GM18526 (cell line): ENCODE measurements around the gene ATP9A.

Experiments used
- POLR2A ChIP-seq: IDR thresholded peaks from 3 replicates; pipeline ENCODE4 v1.6.1; 2011; ENCODE audit not compliant: insufficient read length; ENCODE audit errors: extremely low read depth

ATP9A gene

DNA sequence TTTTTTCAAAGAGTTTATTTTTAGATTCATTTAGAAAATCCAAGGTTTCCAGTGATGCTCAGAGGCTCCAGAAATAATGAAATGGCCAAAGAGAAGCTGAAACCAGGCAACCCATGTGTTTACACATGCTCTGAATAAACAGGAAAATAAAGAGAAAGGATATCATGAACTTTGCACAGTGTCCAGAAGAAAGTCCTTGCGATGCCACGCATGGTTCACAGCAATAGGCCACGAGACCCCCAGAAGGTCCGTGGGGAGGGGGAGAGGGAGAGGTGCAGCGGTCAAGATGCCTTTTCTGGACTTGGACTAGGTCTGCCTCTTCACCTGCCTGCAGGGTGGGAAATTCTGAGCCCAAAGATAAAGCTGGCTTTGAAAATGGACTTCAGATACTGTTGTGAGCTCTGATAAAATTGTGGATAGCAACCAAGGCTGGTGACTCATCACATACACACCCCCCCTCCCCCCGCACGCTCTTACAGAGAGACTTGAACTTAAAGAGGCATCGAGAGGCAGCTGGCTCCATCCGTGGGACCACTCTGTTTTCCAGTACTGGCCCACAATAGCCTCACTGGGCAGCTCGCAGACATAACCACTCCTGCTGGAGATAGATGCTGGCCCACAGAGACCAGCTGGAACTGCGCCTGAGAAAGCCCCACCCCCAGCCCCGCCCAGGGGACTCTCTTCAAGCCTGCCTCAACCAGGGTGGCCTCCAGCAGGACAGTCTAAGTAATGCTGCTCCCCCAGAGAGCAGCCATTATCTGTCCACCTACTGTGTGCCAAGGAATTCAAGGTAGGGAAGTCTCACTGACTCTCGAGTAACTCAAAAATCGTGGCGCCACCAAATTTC is 204.5 kb downstream of the ATP9A start:
- no peak for TF ChIP-seq POLR2A

DNA sequence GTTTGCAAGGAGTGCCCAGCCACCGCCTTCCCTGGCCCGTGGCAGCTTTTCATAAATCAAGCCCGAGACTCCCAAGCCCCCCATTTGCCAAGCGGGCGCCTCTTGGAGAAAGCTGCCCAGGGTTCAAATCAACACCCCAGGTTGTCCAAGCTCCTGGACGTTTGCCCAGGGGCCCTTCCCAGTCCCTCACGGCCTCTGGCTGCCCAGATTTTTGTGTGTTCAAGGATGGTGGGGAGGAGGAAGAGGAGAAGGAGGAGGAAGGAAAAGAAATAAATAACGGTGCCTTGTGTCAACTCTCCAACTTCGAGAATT is 205.1 kb downstream of the ATP9A start:
- no peak for TF ChIP-seq POLR2A

DNA sequence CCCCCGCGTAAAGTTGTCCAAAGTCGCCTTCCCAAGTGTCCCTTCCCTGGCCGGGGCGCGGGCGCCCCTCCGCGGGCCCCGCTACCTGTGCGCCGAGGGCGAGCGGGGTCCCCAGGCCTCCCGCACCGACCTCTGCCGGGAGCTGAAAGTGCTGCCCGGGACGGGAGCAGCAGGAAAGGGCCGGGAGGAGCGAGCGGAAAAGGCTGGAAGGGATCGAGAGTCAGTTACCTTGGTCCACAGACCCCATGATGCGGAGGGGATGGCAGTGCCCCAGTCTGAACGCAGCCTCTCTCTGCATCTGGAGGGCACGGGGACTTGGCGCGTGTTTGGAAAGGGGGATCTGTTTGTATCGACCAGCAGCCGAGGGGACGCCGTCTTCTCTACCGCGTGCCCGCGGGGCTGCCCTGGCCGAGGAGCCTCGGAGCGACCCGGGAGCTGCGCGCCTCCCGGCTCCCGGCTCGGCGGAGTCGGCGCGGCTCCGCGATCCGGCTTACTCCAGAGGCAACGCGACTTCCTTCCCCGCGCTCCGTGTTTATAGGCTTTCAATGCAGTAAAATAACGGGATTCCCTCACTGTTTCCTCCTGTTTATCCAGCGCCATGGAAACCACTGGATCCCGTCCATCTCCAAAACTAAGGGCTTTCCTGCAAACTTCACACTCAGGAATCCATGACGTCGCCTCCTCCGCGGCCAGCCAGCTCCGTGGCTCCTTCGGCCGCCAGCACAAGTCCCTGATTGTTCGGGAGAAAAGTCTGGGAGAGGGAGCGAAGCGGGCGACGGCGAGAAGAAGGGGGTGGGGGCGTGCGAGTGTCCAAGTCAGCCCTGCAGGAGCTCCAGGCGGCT is 205.6 kb downstream of the ATP9A start:
- TF ChIP-seq POLR2A: no peak

DNA sequence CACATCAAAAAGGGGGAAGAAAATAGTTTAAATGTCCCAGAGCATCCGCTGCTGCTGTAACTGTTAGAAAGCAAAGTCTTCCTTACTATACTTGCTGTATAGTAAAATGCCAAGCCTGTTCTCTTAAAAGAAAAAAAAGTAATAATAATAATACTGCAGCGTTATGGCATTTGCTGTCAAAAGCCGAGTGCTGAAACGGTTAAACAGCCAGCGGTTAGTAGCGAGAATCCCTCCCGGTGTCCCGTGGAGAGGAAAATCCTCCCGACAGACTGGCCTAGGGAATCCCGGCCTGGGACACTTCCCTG is 206.2 kb downstream of the ATP9A start:
- no peak for TF ChIP-seq POLR2A

DNA sequence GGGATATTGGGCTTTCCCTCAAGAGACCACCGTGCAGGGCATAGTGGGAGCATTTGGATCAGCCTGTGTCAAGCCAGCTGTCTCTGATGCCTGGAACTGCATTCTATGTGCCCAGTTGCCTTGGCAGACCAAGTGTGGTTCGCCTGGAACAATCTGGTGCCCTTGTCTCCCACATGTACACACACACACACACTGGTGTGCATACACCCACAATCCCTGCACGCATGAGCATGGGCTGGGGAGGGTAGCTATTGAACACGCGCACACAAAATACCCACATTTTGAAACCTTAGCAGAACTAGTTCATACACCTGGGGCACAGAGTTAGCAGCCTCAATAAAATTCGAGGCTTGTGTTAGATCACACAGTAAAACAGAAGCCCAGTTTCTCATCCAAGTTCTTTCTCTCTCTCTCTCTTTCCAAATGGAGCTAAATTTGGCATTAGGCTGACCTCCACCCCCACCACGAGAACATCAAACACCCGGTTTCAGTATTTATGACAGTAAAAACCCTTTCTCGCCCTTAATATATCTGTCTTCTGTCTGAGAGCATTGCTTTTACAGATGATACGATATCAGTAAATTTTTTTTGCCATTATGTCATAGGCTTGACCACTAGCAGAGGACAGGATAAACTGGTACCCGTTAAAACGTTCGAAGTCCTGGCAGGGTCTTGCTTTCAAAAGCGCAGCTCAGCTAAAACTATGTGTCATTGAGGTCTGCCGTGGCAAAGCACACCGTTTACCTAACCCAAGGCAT is 207.5 kb downstream of the ATP9A start:
- TF ChIP-seq POLR2A: no peak

- no peak for TF ChIP-seq POLR2A
These were observed 208.1 kb downstream of the ATP9A start for GRCh38 chr20:51560042-51560441.

- TF ChIP-seq POLR2A: no peak
These were observed 213.5 kb downstream of the ATP9A start for GRCh38 chr20:51554538-51555165.

GRCh38 chr20:51553897-51554486 is 214.2 kb downstream of the ATP9A start:
- no peak for TF ChIP-seq POLR2A

DNA sequence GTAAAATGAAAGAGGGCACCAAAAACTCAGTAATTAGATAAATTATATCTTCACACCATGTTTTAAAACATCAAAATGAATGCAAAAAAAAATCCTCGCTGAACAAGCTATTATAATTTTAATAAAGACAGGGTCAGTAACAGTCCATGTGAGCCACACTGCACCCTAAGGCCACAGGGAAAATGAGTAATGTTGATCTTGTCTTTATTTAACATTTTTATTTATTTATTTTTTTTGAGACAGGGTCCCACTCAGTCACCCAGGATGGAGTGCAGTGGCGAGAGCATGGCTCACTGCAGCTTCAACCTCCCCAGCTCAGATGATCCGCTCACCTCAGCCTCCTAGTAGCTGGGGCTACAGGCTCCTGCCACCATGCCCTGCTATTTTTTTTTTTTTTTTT is 217.0 kb downstream of the ATP9A start:
- TF ChIP-seq POLR2A: no peak

DNA sequence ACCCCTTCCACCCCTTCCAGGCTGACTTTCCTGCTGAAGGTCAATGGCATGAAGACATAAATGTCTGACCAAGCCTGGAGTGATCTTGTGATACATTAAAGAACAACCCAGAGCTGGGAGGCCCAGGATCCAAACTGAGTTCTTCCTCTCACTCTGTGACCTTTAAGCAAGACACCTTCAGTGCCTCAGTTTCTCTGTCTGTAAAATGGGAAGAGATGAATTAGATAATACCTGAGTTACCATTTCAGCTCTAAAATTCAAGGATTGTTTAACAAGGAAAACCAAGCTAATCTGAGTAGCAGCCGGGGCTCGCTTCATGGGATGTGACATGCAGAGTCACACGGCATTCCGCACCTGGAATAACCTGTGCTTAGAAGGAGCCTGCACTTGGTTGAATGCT is 218.7 kb downstream of the ATP9A start:
- TF ChIP-seq POLR2A: no peak

- no peak for TF ChIP-seq POLR2A
These were observed 220.2 kb downstream of the ATP9A start for GRCh38 chr20:51547951-51548350.
